IgD-negative memory B cell (primary cell): ENCODE results near the gene DCDC2. TPM values are rescaled to one million over a fixed set of nuclear protein-coding genes. Genes with fewer than 3 reads are reported as not detected.
"Not testable (repeated sequence)": the region's sequence is repeated elsewhere in the genome, so short reads cannot be mapped to it uniquely, and the experiment has no call there.

Experiments used
- H3K27ac Mint-ChIP-seq, 3 donors: one replicate each; pipeline ENCODE4 v1.8.0; 2020 to 2022; ENCODE audit warnings: mild to moderate bottlenecking in 3 of 3, mixed read lengths in 3 of 3, moderate library complexity in 1 of 3
- H3K27me3 Mint-ChIP-seq: one replicate; pipeline ENCODE4 v1.8.0; 2021; ENCODE audit warnings: mixed read lengths
- H3K36me3 Mint-ChIP-seq: one replicate; pipeline ENCODE4 v1.8.0; 2020; ENCODE audit warnings: mild to moderate bottlenecking, mixed read lengths
- H3K4me1 Mint-ChIP-seq, 3 donors: one replicate each; pipeline ENCODE4 v1.8.0; 2020 to 2022; ENCODE audit warnings: mixed read lengths in 3 of 3, mild to moderate bottlenecking in 1 of 3
- H3K4me3 Mint-ChIP-seq, 4 donors: one replicate each; pipeline ENCODE4 v1.8.0; 2020 to 2022; ENCODE audit warnings: mild to moderate bottlenecking in 4 of 4, mixed read lengths in 4 of 4, moderate library complexity in 3 of 4
- H3K9me3 Mint-ChIP-seq, 3 donors: one replicate each; pipeline ENCODE4 v1.8.0; 2020 to 2021; ENCODE audit warnings: mixed read lengths in 3 of 3, mild to moderate bottlenecking in 1 of 3
- polyA plus RNA-seq: library from polyadenylated mRNA; unstranded; fragments of 300-500 nt; fragmentation: Illumina TruSeq; gene quantifications from one replicate; pipeline ENCODE4 v1.2.3, GENCODE V29; 2021

Gene DCDC2
- polyA plus RNA-seq, 1 donor from 2014 or later, result not detected

DNA sequence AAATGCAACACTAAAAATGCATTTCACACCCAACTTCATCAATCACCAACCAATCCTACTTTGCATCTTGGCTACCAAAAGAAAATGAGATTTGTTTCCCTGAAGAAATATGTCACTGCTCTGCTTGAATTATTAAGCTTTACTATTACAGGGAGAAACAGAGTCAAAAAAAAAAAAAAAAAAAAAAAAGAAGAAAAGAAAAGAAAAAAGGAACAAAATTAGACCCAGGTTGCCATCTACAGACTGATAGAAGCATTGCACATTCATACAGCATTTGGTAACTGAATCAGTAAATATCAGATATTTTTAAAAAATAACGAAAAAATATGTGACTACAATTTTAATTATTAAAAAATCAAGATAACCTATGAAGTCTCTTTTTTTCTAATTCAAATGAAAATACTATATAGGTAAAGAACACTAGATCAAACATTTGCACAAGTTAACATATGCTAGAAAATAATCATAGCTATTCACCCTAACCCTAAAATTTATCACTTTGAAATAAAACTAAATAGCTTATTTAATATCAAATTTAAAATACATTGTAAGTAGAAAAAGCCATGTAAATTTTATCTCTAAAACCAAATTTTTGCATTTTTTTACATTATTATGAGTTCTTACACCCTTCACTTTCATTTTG, 83.3 kb downstream of the DCDC2 start:
- Mint-ChIP-seq H3K9me3 (no peaks in the 10 kb centered on the region), H3K27me3 (peaks cover 2% of the 10 kb centered on the region), H3K27ac (no peak overlapping the region), H3K4me3 (no peak overlapping the region), H3K36me3 (no peaks in the 10 kb centered on the region), H3K4me1 (peaks cover 0 to 4% (median 0%) of the 10 kb centered on the region in 3 donors)

DNA sequence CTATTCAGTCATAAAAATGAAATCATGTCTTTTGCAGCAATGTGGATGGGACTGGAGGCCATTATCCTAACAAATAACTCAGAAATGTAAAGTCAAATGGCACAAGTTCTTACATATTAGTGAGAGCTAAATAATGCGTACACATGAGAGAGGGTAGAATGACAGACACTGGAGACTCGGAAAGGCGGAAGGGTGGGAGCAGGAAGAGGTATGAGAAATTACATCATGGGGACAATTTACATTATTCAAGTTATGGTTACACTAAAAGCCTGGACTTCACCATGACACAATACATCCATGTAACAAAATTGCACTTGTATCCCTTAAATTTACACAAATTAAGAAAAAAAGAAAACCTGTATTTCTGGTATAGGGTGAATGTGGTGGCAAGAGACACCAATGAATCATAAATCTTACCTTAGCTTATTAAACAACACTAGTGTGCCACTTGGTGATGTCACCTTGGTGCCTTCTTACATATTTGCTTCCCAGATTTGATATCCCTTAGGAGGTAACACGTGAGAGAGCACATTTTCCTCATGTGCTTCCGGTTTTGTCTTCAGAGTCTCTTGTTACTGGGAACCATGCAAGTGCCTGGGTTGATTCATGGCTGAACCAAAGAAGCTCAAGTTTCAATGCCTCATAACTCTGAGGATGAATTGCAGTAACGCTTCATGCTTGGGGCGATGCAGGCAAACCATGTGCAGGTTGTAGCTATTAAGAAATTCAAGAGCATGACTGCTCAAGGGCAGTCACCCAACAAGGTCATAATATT, 84.6 kb downstream of the DCDC2 start:
- Mint-ChIP-seq H3K4me3 (no peak overlapping the region), H3K4me1 (peaks cover 0 to 4% (median 0%) of the 10 kb centered on the region in 3 donors), H3K27me3 (peaks cover 2% of the 10 kb centered on the region), H3K36me3 (no peaks in the 10 kb centered on the region), H3K27ac (no peak overlapping the region), H3K9me3 (no peaks in the 10 kb centered on the region)

- Mint-ChIP-seq H3K4me1 (peaks cover 0 to 4% (median 0%) of the 10 kb centered on the region in 3 donors), H3K4me3 (no peak overlapping the region), H3K27ac (no peak overlapping the region), H3K9me3 (no peaks in the 10 kb centered on the region), H3K27me3 (no peaks in the 10 kb centered on the region), H3K36me3 (no peaks in the 10 kb centered on the region)
These were observed 85.3 kb downstream of the DCDC2 start for GRCh38 chr6:24272553-24272952.

GRCh38 chr6:24272148-24272547, 85.7 kb downstream of the DCDC2 start:
- Mint-ChIP-seq H3K9me3 (no peaks in the 10 kb centered on the region), H3K4me1 (peaks cover 0 to 4% (median 0%) of the 10 kb centered on the region in 3 donors), H3K4me3 (no peak overlapping the region), H3K27me3 (no peaks in the 10 kb centered on the region), H3K36me3 (no peaks in the 10 kb centered on the region), H3K27ac (no peak overlapping the region)

DNA sequence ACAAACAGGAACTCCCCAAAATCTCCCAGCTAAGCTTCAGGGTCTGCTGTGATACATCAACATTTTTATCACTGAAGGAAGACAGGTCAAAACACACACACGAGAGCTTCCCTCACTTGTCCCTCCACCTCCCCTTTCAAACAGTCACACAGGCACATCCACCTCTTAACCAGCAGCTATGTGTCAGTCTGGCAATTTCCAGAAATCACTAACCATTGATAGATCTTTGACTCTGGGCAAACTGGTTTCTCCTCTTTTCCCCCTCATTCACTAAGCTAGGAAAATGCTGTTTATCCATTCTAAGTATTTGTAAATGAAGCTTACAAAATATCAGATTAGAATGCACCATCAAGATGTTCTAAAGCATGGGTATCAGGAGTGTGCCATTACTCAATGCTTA, 87.8 kb downstream of the DCDC2 start:
- Mint-ChIP-seq H3K36me3 (no peaks in the 10 kb centered on the region), H3K4me1 (peaks cover 0 to 4% (median 3%) of the 10 kb centered on the region in 3 donors), H3K27me3 (peaks cover 6% of the 10 kb centered on the region), H3K4me3 (no peak overlapping the region), H3K27ac (no peak overlapping the region), H3K9me3 (no peaks in the 10 kb centered on the region)

DNA sequence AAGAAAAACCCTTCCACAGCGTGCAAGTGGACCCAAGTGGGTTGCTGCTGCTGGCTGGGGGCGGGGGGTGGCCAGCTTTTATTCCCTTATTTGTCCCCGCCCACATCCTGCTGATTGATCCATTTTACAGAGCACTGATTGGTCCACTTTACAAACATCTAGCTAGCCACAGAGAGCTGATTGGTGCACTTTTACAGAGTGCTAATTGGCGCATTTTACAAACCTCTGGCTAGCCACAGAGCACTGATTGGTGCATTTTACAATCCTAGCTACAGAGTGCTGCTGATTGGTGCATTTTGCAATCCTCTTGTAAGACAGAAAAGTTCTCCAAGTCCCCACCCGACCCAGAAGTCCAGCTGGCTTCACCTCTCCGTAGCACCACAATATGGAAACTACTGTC, 99.6 kb downstream of the DCDC2 start:
- not testable (repeated sequence) for H3K4me3 Mint-ChIP-seq, H3K36me3 Mint-ChIP-seq, H3K4me1 Mint-ChIP-seq, H3K27ac Mint-ChIP-seq
- peaks cover 0 to 12% (median 0%) of the 10 kb centered on the region in 3 donors for H3K9me3 Mint-ChIP-seq
- H3K27me3 Mint-ChIP-seq, result peaks cover 20% of the 10 kb centered on the region

DNA sequence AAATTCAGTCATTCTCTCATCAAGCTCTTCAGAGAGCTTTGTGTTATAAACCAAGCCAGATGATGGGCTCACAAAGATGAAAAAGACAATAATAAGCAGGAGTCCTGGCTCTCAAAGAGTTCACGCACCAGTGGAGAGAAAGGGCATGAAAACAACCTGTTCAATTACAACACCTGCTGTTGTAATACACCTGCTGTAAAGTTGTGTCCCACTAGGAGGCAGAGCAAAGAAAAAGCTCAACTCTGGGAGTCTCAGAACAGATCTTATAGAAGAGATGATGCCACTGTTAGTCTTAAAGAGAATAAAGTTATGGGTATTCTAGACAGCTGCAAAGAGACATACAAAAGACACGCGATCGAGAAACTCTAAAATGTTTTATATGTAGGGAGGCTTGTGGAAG, 100.6 kb downstream of the DCDC2 start:
- Mint-ChIP-seq H3K4me1 (peaks cover 0 to 4% (median 4%) of the 10 kb centered on the region in 3 donors), H3K36me3 (peaks cover 1% of the 10 kb centered on the region), H3K27me3 (peaks cover 15% of the 10 kb centered on the region), H3K27ac (no peak overlapping the region), H3K4me3 (no peak overlapping the region), H3K9me3 (peaks cover 0 to 14% (median 6%) of the 10 kb centered on the region in 3 donors)

DNA sequence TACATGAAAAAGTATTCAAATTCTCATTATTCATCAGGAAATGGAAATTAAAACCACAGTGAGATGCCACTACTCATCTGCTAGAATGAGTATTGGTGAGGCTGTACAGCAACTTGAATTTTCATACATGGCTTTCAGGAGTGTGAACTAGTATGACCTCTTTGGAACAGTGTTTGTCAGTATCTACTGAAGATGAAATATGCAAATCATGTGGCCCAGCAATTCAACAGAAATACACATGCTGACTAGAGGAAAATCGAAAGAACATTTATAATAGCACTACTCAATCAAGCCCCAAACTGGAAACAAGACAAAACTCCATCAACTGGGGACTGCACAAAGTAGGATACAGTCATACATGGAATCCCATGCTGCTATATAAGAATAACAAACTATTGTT, 102.2 kb downstream of the DCDC2 start:
- peaks cover 8% of the 10 kb centered on the region for H3K27me3 Mint-ChIP-seq
- no peak overlapping the region for H3K4me3 Mint-ChIP-seq
- peaks cover 0 to 14% (median 8%) of the 10 kb centered on the region in 3 donors for H3K9me3 Mint-ChIP-seq
- H3K27ac Mint-ChIP-seq, result no peak overlapping the region
- peaks cover 0 to 4% (median 4%) of the 10 kb centered on the region in 3 donors for H3K4me1 Mint-ChIP-seq
- peaks cover 1% of the 10 kb centered on the region for H3K36me3 Mint-ChIP-seq

GRCh38 chr6:24253360-24253759, 104.5 kb downstream of the DCDC2 start:
- no peak overlapping the region for H3K27ac Mint-ChIP-seq
- peaks cover 0 to 4% (median 4%) of the 10 kb centered on the region in 3 donors for H3K4me1 Mint-ChIP-seq
- H3K4me3 Mint-ChIP-seq, result no peak overlapping the region

GRCh38 chr6:24252280-24252679, 105.6 kb downstream of the DCDC2 start:
- H3K27ac Mint-ChIP-seq, result no peak overlapping the region
- peaks cover 0 to 11% (median 8%) of the 10 kb centered on the region in 3 donors for H3K9me3 Mint-ChIP-seq
- peaks cover 1% of the 10 kb centered on the region for H3K36me3 Mint-ChIP-seq
- H3K27me3 Mint-ChIP-seq, result no peaks in the 10 kb centered on the region
- no peak overlapping the region for H3K4me3 Mint-ChIP-seq
- H3K4me1 Mint-ChIP-seq, result peaks cover 0 to 4% (median 4%) of the 10 kb centered on the region in 3 donors

More at GRCh38 chr6:24253360-24253759, 104.5 kb downstream of the DCDC2 start:
- Mint-ChIP-seq H3K36me3 (peaks cover 1% of the 10 kb centered on the region), H3K9me3 (peaks cover 0 to 14% (median 8%) of the 10 kb centered on the region in 3 donors), H3K27me3 (no peaks in the 10 kb centered on the region)

DNA sequence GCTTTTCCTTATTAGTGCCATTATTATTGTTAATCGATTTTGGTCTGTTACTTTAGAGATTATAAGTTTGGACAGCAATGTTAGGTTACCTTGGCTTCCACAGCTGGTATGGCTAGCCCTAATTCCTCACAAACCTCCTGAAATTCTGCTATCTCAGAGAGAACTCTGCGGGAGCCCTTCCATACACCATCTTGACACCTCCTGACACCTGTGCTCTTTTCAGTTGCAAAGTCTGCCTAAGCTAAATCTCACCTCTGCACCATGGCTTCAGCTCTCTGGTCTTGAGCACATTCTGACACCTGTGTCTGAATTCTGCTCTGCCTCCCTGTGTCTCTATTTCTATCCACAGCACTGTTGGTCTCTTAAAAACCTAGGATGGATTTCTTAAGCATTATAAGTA, 106.5 kb downstream of the DCDC2 start:
- Mint-ChIP-seq H3K4me1 (peaks cover 0 to 4% (median 4%) of the 10 kb centered on the region in 3 donors), H3K27ac (peak overlapping the region in 1 of 3 donors; percentile 51), H3K36me3 (peaks cover 1% of the 10 kb centered on the region), H3K27me3 (no peaks in the 10 kb centered on the region), H3K9me3 (peaks cover 0 to 11% (median 8%) of the 10 kb centered on the region in 3 donors), H3K4me3 (no peak overlapping the region)

- no peaks in the 10 kb centered on the region for H3K27me3 Mint-ChIP-seq
- H3K4me1 Mint-ChIP-seq, result no peaks in the 10 kb centered on the region
- H3K9me3 Mint-ChIP-seq, result peaks cover 0 to 8% (median 3%) of the 10 kb centered on the region in 3 donors
- H3K36me3 Mint-ChIP-seq, result peaks cover 1% of the 10 kb centered on the region
- H3K4me3 Mint-ChIP-seq, result no peak overlapping the region
- no peak overlapping the region for H3K27ac Mint-ChIP-seq
These were observed 107.9 kb downstream of the DCDC2 start for GRCh38 chr6:24249926-24250325.

- Mint-ChIP-seq H3K27me3 (no peaks in the 10 kb centered on the region), H3K36me3 (no peaks in the 10 kb centered on the region), H3K9me3 (no peaks in the 10 kb centered on the region), H3K4me3 (no peak overlapping the region), H3K4me1 (peaks cover 0 to 1% (median 0%) of the 10 kb centered on the region in 3 donors), H3K27ac (no peak overlapping the region)
These were observed 112.6 kb downstream of the DCDC2 start for GRCh38 chr6:24245275-24245674.

- Mint-ChIP-seq H3K4me1 (peaks cover 0 to 1% (median 0%) of the 10 kb centered on the region in 3 donors), H3K36me3 (no peaks in the 10 kb centered on the region), H3K4me3 (no peak overlapping the region), H3K27ac (no peak overlapping the region), H3K9me3 (no peaks in the 10 kb centered on the region), H3K27me3 (no peaks in the 10 kb centered on the region)
These were observed 114.9 kb downstream of the DCDC2 start for GRCh38 chr6:24242924-24243323.

DNA sequence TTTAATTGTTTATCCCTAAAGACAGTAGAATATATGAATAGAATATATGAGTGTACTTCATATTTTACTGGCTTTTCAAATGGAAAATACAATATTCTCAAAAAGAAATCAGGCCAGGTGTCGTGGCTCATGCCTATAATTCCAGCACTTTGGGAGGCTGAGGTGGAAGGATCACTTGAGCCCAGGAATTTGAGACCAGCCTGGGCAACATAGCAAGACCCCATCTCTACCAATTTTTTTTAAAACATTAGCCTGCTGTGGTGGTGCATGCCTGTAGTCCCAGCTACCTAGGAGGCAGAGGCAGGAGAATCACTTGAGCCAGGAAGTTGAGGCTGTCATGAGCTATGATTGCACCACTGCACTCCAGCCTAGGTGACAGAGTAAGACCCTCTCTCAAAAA, 116.1 kb downstream of the DCDC2 start:
- not testable (repeated sequence) for H3K27ac Mint-ChIP-seq, H3K4me1 Mint-ChIP-seq, H3K9me3 Mint-ChIP-seq, H3K27me3 Mint-ChIP-seq, H3K36me3 Mint-ChIP-seq, H3K4me3 Mint-ChIP-seq
